ENCODE data around the gene SLC22A25. TPM values are rescaled to one million over a fixed set of nuclear protein-coding genes. Genes with fewer than 3 reads are reported as not detected.
"Not testable (repeated sequence)": the region's sequence is repeated elsewhere in the genome, so short reads cannot be mapped to it uniquely, and the experiment has no call there.

The SLC22A25 gene
- total and polyA plus RNA-seq, 10 donors = 0.06 TPM; not detected in 9

- Histone ChIP-seq H3K9me3 (peaks cover 0 to 20% (median 0%) of the 10 kb centered on the region in 8 donors), H3K4me3 (no peak overlapping the region), H3K27me3 (replicated peaks in 1 of 7) (peaks cover 0 to 24% (median 0%) of the 10 kb centered on the region in 7 donors), H3K27ac (no peak overlapping the region), H3K36me3 (no peaks in the 10 kb centered on the region), H3K4me1 (no peaks in the 10 kb centered on the region)
- intact Hi-C loops (cut with DNase I; ENCODE audit: low total_unique reads) = no loop called here
- no peak for DNase-seq
- TF ChIP-seq POLR2A (IDR thresholded peaks at IDR 0.05) (no peak), POLR2AphosphoS5 (IDR thresholded peaks at IDR 0.05) (no peak), CTCF (IDR thresholded peaks at IDR 0.05 in 8 of 11, conservative IDR thresholded peaks at IDR 0.05 in 3 of 11) (no peak)
Measured at GRCh38 chr11:63239254-63239653, 4.1 kb downstream of the SLC22A25 start.

- intact Hi-C loops (cut with DNase I; ENCODE audit: low total_unique reads) = no loop called here
- TF ChIP-seq CTCF (IDR thresholded peaks at IDR 0.05 in 8 of 11, conservative IDR thresholded peaks at IDR 0.05 in 3 of 11) = no peak
- TF ChIP-seq POLR2A (IDR thresholded peaks at IDR 0.05) = no peak
- TF ChIP-seq POLR2AphosphoS5 (IDR thresholded peaks at IDR 0.05) = no peak
- no peak overlapping the region for H3K4me3 ChIP-seq
- H3K9me3 ChIP-seq = peaks cover 0 to 20% (median 0%) of the 10 kb centered on the region in 8 donors
- DNase-seq = no peak
- H3K36me3 ChIP-seq = no peaks in the 10 kb centered on the region
- H3K27ac ChIP-seq = no peak overlapping the region
- H3K27me3 ChIP-seq (replicated peaks in 1 of 7) = peaks cover 0 to 11% (median 0%) of the 10 kb centered on the region in 7 donors
- H3K4me1 ChIP-seq = no peaks in the 10 kb centered on the region
Measured at GRCh38 chr11:63237413-63237812, 6.0 kb downstream of the SLC22A25 start.

GRCh38 chr11:63235471-63236461 lies 7.6 kb downstream of the SLC22A25 start:
- 78 to 88% (median 82%) methylated on average over 6 to 8 of the region's 8 CpGs for WGBS, 5 donors
- intact Hi-C loops (cut with DNase I; ENCODE audit: low total_unique reads); H3K4me3 ChIP-seq; H3K36me3 ChIP-seq; DNase-seq; H3K4me1 ChIP-seq; H3K27ac ChIP-seq: not testable (repeated sequence)
- peaks cover 0 to 25% (median 0%) of the 10 kb centered on the region in 8 donors for H3K9me3 ChIP-seq
- peaks cover 0 to 11% (median 0%) of the 10 kb centered on the region in 7 donors for H3K27me3 ChIP-seq (replicated peaks in 1 of 7)

- no peak for TF ChIP-seq CTCF (IDR thresholded peaks at IDR 0.05 in 8 of 11, conservative IDR thresholded peaks at IDR 0.05 in 3 of 11)
- no peak for DNase-seq
- Histone ChIP-seq H3K4me1 (no peaks in the 10 kb centered on the region), H3K27ac (no peak overlapping the region), H3K4me3 (no peak overlapping the region), H3K36me3 (no peaks in the 10 kb centered on the region), H3K27me3 (replicated peaks in 1 of 7) (peaks cover 0 to 24% (median 0%) of the 10 kb centered on the region in 7 donors), H3K9me3 (peaks cover 0 to 8% (median 0%) of the 10 kb centered on the region in 8 donors)
- WGBS, 5 donors = 40 to 54% (median 47%) methylated on average over 1 of the region's 1 CpG
- intact Hi-C loops (cut with DNase I; ENCODE audit: low total_unique reads) = no loop called here
Measured at GRCh38 chr11:63229815-63230214, 13.6 kb downstream of the SLC22A25 start.
